Ishikawa (cell line): ENCODE results near the gene PIP4P1.

ENCODE experiments used
- CEBPB ChIP-seq: IDR thresholded peaks from 2 replicates; pipeline ENCODE4 v1.6.1; 2012
- CREB1 ChIP-seq: IDR thresholded peaks from 2 replicates; pipeline ENCODE4 v1.6.1; 2012; ENCODE audit warnings: low read depth
- EGR1 ChIP-seq: IDR thresholded peaks from 2 replicates; pipeline ENCODE4 v1.6.1; 2012
- EP300 ChIP-seq: IDR thresholded peaks from 2 replicates; pipeline ENCODE4 v1.6.1; 2012; ENCODE audit warnings: borderline replicate concordance
- FOXM1 ChIP-seq: IDR thresholded peaks from 2 replicates; pipeline ENCODE4 v1.6.1; 2012; ENCODE audit warnings: low read depth, borderline replicate concordance
- MAX ChIP-seq: IDR thresholded peaks from 2 replicates; pipeline ENCODE4 v1.6.1; 2012
- NFIC ChIP-seq: IDR thresholded peaks from 2 replicates; pipeline ENCODE4 v1.6.1; 2012
- RAD21 ChIP-seq: IDR thresholded peaks from 2 replicates; pipeline ENCODE4 v1.6.1; 2012; ENCODE audit warnings: low read depth
- REST ChIP-seq: IDR thresholded peaks from 2 replicates; pipeline ENCODE4 v1.6.1; 2012; ENCODE audit warnings: low read depth, mild to moderate bottlenecking
- TAF1 ChIP-seq: IDR thresholded peaks from 2 replicates; pipeline ENCODE4 v1.6.1; 2012; ENCODE audit warnings: low read depth, mild to moderate bottlenecking
- TCF12 ChIP-seq: IDR thresholded peaks from 2 replicates; pipeline ENCODE4 v1.6.1; 2012; ENCODE audit warnings: low read depth
- TEAD4 ChIP-seq: IDR thresholded peaks from 2 replicates; pipeline ENCODE4 v1.6.1; 2012
- YY1 ChIP-seq: IDR thresholded peaks from 2 replicates; pipeline ENCODE4 v1.6.1; 2012; ENCODE audit warnings: low read depth
- ZBTB7A ChIP-seq: IDR thresholded peaks from 2 replicates; pipeline ENCODE4 v1.6.1; 2012; ENCODE audit warnings: low read depth
- TF ChIP-seq, protein P1 (sequence below): IDR thresholded peaks from 2 replicates; pipeline ENCODE4 v1.6.1; 2012

Gene PIP4P1

DNA sequence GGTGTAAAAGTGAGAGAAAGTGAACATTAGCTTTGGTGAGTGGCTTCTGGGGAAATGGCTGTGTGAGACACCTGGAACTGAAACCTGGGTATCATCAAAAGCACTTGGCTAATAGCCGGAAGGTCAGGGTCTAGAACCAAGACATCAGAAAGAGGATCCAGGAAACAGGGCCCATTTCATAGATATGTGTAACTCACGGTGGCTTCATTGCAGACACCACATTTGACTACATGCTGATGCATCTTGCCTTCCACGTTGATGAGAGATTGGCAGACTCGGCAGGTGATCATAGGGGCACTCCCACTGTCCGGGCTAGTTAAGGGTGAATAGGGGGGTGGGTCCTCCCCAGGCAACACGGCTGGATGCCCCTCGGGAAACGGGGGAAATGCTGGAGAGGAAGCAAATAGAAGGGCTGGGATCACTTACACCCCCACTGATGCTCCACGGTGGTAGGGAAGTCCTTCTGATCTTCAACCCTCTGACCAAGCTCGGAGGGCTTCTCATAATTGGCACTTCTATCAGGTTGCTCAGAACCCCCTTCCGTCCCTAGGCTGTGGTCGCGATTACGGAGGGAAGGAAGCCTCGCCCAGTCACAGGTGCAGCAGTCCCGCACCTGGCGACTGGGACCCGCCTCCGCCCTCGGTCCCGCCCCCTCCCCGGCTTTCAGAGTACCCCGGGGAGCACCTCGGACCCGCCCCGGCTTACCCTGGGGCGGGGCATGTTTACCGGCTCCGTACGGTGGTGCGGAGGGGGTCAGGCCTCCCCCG is 593 bp downstream of the PIP4P1 start:
- TF ChIP-seq CEBPB (no peak), FOXM1 (no peak), YY1 (no peak), RAD21 (no peak), CREB1 (no peak), ZBTB7A (no peak), EP300 (no peak), MAX (no peak), EGR1 (no peak), TAF1 (no peak)
- TF ChIP-seq, protein P1, sequence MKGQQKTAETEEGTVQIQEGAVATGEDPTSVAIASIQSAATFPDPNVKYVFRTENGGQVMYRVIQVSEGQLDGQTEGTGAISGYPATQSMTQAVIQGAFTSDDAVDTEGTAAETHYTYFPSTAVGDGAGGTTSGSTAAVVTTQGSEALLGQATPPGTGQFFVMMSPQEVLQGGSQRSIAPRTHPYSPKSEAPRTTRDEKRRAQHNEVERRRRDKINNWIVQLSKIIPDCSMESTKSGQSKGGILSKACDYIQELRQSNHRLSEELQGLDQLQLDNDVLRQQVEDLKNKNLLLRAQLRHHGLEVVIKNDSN = no peak

DNA sequence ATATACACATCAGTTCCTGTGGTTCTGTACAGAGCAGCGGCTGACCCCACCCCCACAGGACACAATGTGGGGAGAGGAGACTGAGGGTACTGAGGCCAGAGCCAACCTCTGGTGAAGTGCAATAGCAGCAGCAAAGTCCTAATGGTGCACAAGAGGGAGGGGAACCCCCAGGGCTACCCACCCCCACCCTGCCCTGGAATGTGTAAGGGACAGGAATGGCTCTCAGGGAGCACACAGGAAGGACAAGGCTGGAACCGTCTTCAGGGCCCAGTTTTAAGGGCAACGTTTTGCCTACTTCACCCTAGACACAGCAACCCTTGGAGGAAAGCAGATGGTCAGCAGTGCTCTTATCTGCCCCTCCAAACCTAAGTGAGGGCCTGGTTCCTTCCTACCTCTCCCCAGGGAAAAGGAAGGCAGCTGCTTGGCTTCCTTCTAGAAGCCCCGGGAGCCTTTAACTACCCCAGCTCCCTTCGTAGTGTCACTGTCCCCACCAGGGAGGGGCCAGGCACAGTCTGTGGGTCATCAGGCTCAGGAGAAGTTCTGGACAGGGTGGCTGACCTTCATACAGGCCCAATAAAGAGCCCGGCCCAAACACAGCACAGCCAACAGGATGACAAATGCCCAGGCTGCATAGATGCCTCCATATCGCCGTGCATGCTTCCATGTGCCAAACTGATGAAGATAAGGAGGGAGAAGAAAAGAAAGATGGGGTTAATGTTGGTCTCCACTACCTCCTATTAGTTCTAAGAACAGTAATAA is 3.0 kb downstream of the PIP4P1 start:
- TF ChIP-seq ZBTB7A (no peak), RAD21 (no peak), EGR1 (no peak), FOXM1 (no peak), TEAD4 (no peak), NFIC (no peak), TCF12 (no peak), MAX (no peak), REST (no peak), TAF1 (no peak), EP300 (no peak), CREB1 (no peak), YY1 (no peak), CEBPB (no peak)
- TF ChIP-seq, protein P1 = no peak

DNA sequence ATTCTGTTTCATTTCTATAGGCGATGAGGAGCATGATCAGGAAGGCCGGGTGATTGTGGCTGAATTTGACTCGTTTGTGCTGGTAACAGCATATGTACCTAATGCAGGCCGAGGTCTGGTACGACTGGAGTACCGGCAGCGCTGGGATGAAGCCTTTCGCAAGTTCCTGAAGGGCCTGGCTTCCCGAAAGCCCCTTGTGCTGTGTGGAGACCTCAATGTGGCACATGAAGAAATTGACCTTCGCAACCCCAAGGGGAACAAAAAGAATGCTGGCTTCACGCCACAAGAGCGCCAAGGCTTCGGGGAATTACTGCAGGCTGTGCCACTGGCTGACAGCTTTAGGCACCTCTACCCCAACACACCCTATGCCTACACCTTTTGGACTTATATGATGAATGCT is 4.3 kb downstream of the PIP4P1 start:
- no peak for TF ChIP-seq ZBTB7A
- TF ChIP-seq TCF12 = no peak
- TF ChIP-seq YY1 = no peak

- TF ChIP-seq TEAD4 = no peak
- no peak for TF ChIP-seq RAD21
- TF ChIP-seq NFIC = no peak
- no peak for TF ChIP-seq EP300
- no peak for TF ChIP-seq YY1
- no peak for TF ChIP-seq REST
- TF ChIP-seq, protein P1 = no peak
- TF ChIP-seq CREB1 = no peak
- TF ChIP-seq FOXM1 = 0 out of 2 replicates have a peak, but pooled peaks have one; percentile 5
Measured at GRCh38 chr14:20455355-20456300, 5.6 kb downstream of the PIP4P1 start.
